CD4-positive, alpha-beta T cell (primary cell): Measurements from ENCODE around the gene OSBPL10. TPM values are rescaled to one million over a fixed set of nuclear protein-coding genes. Genes with fewer than 3 reads are reported as not detected.
A peak's percentile ranks its signal among the peaks of the same experiment; 100 is the strongest.

Source experiments
- ATAC-seq: fragments of 200-7000 bp; cut with Tn5 transposase; one replicate; pipeline ENCODE4 v1.10.0; 2022; ENCODE audit warnings: mild to moderate bottlenecking; ENCODE audit not compliant: poor library complexity
- CTCF ChIA-PET: fragments of 350-600 bp; sonication (Branson Sonifier 250); formaldehyde crosslinking; loops from one replicate; lab custom pipeline; 2021; ENCODE audit warnings: antibody characterized with exemption, inconsistent platforms; lab: Charles Lee
- POLR2A ChIA-PET: fragments of 350-600 bp; sonication (Branson Sonifier 250); formaldehyde crosslinking; loops from one replicate; lab custom pipeline; 2021; ENCODE audit warnings: antibody characterized with exemption, inconsistent platforms; lab: Charles Lee
- DNase-seq, 14 experiments: peaks; one replicate each; pipeline ENCODE4 v3.0.0-alpha.2; 2013 to 2020; ENCODE audit warnings: mixed read lengths in 2 of 14
- H3K27ac ChIP-seq, 2 donors: one replicate each; pipeline versions ENCODE4 v1.5.1 to v1.7.0; 2013; ENCODE audit warnings: low read length in 2 of 2, low read depth in 1 of 2, mild to moderate bottlenecking in 1 of 2
- H3K27me3 ChIP-seq, 2 experiments: 1 replicate in 1 of 2; 2 replicates in 1 of 2; pipeline versions ENCODE4 v1.6.1 to v1.7.0; 2013; ENCODE audit warnings: low read length in 2 of 2, control low read depth in 1 of 2, mild to moderate bottlenecking in 1 of 2, moderate library complexity in 1 of 2; ENCODE audit not compliant: insufficient read depth in 2 of 2, control insufficient read depth in 1 of 2
- H3K36me3 ChIP-seq: one replicate; pipeline ENCODE4 v1.6.1; 2013; ENCODE audit warnings: low read length, control low read depth; ENCODE audit not compliant: insufficient read depth
- H3K4me1 ChIP-seq: one replicate; pipeline ENCODE4 v1.6.1; 2013; ENCODE audit warnings: low read length, control low read depth; ENCODE audit not compliant: insufficient read depth
- H3K4me3 ChIP-seq: one replicate; pipeline ENCODE4 v1.5.1; 2013; ENCODE audit warnings: mild to moderate bottlenecking, low read length, moderate library complexity
- H3K9me3 ChIP-seq, 2 experiments: 1 replicate in 1 of 2; 2 replicates in 1 of 2; pipeline versions ENCODE4 v1.6.1 to v1.7.0; 2013; ENCODE audit warnings: low read length in 2 of 2, mild to moderate bottlenecking in 2 of 2, control low read depth in 1 of 2, moderate library complexity in 1 of 2; ENCODE audit not compliant: control insufficient read depth in 1 of 2, insufficient read depth in 1 of 2
- H3K27ac Mint-ChIP-seq: one replicate; pipeline ENCODE4 v1.8.0; 2020; ENCODE audit warnings: mixed read lengths
- H3K27me3 Mint-ChIP-seq: one replicate; pipeline ENCODE4 v1.8.0; 2021; ENCODE audit warnings: mixed read lengths
- H3K36me3 Mint-ChIP-seq: one replicate; pipeline ENCODE4 v1.8.0; 2021; ENCODE audit warnings: low read depth, mixed read lengths
- H3K4me1 Mint-ChIP-seq: one replicate; pipeline ENCODE4 v1.8.0; 2021; ENCODE audit warnings: low read depth, mixed read lengths
- H3K4me3 Mint-ChIP-seq: one replicate; pipeline ENCODE4 v1.8.0; 2020; ENCODE audit warnings: mild to moderate bottlenecking, mixed read lengths
- H3K9me3 Mint-ChIP-seq: one replicate; pipeline ENCODE4 v1.8.0; 2020; ENCODE audit warnings: mixed read lengths
- intact Hi-C, 2 experiments: fragments of 100-400 bp; cut with DNase I in 1 of 2; cut with micrococcal nuclease in 1 of 2; formaldehyde crosslinking; loops; one replicate each; pipeline versions ENCODE4 v1.15.1 to v1.9.0; 2023 to 2025; cut with DNase I, micrococcal nuclease
- total RNA-seq, 174 experiments: library from RNA in 2 of 174; stranded (reverse) in 2 of 174; gene quantifications; one replicate each; pipeline ENCODE4 v1.2.3 and lab custom pipeline; 2021 to 2026
- TF ChIP-seq, protein P1 (sequence below): fragments of 200-600 bp; IDR thresholded peaks from one replicate; pipeline ENCODE4 v1.8.0; 2022; ENCODE audit warnings: antibody characterized with exemption, mild to moderate bottlenecking

The OSBPL10 gene
- total RNA-seq, 2 experiments from 2014 or later = not detected

GRCh38 chr3:31967592-31967991 lies 13.5 kb downstream of the OSBPL10 start:
- DNase-seq = no peak
- no peaks in the 10 kb centered on the region for H3K27me3 Mint-ChIP-seq
- no peak overlapping the region for H3K27ac Mint-ChIP-seq
- ChIA-PET CTCF (no interaction called here), POLR2A (no interaction called here)
- no peaks in the 10 kb centered on the region for H3K9me3 ChIP-seq
- H3K27me3 ChIP-seq = no peaks in the 10 kb centered on the region
- peaks cover 5% of the 10 kb centered on the region for H3K4me1 Mint-ChIP-seq
- H3K36me3 Mint-ChIP-seq = no peaks in the 10 kb centered on the region
- no peak for ATAC-seq
- H3K4me3 Mint-ChIP-seq = no peak overlapping the region
- intact Hi-C loops = no loop called here
- TF ChIP-seq, protein P1, sequence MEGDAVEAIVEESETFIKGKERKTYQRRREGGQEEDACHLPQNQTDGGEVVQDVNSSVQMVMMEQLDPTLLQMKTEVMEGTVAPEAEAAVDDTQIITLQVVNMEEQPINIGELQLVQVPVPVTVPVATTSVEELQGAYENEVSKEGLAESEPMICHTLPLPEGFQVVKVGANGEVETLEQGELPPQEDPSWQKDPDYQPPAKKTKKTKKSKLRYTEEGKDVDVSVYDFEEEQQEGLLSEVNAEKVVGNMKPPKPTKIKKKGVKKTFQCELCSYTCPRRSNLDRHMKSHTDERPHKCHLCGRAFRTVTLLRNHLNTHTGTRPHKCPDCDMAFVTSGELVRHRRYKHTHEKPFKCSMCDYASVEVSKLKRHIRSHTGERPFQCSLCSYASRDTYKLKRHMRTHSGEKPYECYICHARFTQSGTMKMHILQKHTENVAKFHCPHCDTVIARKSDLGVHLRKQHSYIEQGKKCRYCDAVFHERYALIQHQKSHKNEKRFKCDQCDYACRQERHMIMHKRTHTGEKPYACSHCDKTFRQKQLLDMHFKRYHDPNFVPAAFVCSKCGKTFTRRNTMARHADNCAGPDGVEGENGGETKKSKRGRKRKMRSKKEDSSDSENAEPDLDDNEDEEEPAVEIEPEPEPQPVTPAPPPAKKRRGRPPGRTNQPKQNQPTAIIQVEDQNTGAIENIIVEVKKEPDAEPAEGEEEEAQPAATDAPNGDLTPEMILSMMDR = no peak
- no peak overlapping the region for H3K4me3 ChIP-seq
- H3K9me3 Mint-ChIP-seq = no peaks in the 10 kb centered on the region
- no peak overlapping the region for H3K27ac ChIP-seq
- H3K36me3 ChIP-seq = no peaks in the 10 kb centered on the region
- no peaks in the 10 kb centered on the region for H3K4me1 ChIP-seq

DNA sequence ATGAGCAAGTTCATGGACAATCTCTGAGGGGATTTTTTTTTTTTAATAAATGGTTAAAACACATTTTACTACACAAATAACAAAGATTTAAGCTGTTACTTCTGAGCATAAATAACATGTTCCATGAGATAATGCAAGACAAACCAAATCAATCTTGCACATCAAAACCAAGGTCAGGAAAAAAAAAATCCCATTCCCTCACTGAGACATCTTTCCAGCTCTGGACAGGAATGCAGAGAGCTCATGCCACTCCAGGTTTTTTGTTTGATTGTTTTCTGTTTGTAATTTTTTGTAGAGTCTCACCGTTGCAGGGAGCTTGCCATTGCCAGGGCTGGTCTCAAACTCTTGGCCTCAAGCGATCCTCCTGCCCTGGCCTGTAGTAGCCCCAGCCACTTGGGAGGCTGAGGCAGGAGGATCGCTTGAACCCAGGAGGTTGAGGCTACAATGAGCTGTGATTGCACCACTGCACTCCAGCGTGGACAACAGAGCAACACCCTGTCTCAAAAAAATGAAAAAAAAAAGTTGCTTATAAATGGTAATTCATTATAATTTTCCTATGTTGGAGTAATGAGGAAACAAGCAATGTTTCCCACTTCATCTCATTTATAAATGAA lies 14.0 kb downstream of the OSBPL10 start:
- no peaks in the 10 kb centered on the region for H3K4me1 ChIP-seq
- Mint-ChIP-seq H3K4me1 (peaks cover 7% of the 10 kb centered on the region), H3K27me3 (no peaks in the 10 kb centered on the region), H3K9me3 (no peaks in the 10 kb centered on the region), H3K27ac (no peak overlapping the region), H3K36me3 (no peaks in the 10 kb centered on the region), H3K4me3 (no peak overlapping the region)
- H3K36me3 ChIP-seq = no peaks in the 10 kb centered on the region
- TF ChIP-seq, protein P1 = no peak
- no peak overlapping the region for H3K4me3 ChIP-seq
- ATAC-seq (no peak), DNase-seq (no peak)
- no peaks in the 10 kb centered on the region for H3K9me3 ChIP-seq
- ChIA-PET POLR2A (no interaction called here), CTCF (no interaction called here)
- no peak overlapping the region for H3K27ac ChIP-seq
- H3K27me3 ChIP-seq = no peaks in the 10 kb centered on the region
- intact Hi-C loops = no loop called here

- H3K9me3 Mint-ChIP-seq = no peaks in the 10 kb centered on the region
- POLR2A ChIA-PET = no interaction called here
- no peaks in the 10 kb centered on the region for H3K27me3 ChIP-seq
- H3K4me1 ChIP-seq = no peaks in the 10 kb centered on the region
- H3K27ac Mint-ChIP-seq = no peak overlapping the region
- H3K9me3 ChIP-seq = no peaks in the 10 kb centered on the region
- no peak for ATAC-seq
- TF ChIP-seq, protein P1 = no peak
- peak in 1 of 14 experiments; percentile 1 for DNase-seq
- no peaks in the 10 kb centered on the region for H3K36me3 ChIP-seq
- H3K27me3 Mint-ChIP-seq = no peaks in the 10 kb centered on the region
- intact Hi-C loops = no loop called here
- no peaks in the 10 kb centered on the region for H3K36me3 Mint-ChIP-seq
- no peak overlapping the region for H3K4me3 ChIP-seq
- peaks cover 7% of the 10 kb centered on the region for H3K4me1 Mint-ChIP-seq
- no peak overlapping the region for H3K4me3 Mint-ChIP-seq
- no peak overlapping the region for H3K27ac ChIP-seq
- CTCF ChIA-PET = no interaction called here
These were observed 18.3 kb downstream of the OSBPL10 start for GRCh38 chr3:31962801-31963205.
